ENCODE data around the gene PPP3CA. TPM values are rescaled to one million over a fixed set of nuclear protein-coding genes. Genes with fewer than 3 reads are reported as not detected.

PPP3CA gene
- total RNA-seq, 1 donor from 2014 or later, result 38.4 TPM

DNA sequence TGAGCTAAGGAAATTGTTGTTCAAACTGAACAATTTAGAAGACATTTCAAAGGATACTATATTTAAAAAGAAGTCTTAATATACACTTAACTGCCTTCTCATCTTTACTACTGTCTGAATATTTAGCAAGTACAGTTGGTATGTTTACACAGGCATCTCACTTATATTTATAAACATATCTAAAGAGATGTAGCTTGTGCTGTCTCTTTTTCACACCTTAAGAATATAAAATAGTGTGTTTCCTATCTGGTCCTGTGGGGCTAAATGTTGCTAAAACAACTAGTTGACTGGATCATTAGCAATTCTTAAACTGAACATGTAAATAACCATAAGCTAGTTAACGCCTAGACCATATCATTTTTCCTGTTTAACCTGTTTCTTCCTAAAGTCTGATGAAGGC is 336.3 kb downstream of the PPP3CA start:
- no peaks in the 10 kb centered on the region for H3K9me3 ChIP-seq (ENCODE audit: low read depth)
- no peak overlapping the region for H3K4me2 ChIP-seq
- no peaks in the 10 kb centered on the region for H3F3A ChIP-seq (ENCODE audit: low read depth)
- H3K27me3 ChIP-seq, result no peaks in the 10 kb centered on the region
- H3K9ac ChIP-seq, result no peak overlapping the region
- no peak overlapping the region for H3K27ac Mint-ChIP-seq
- no peaks in the 10 kb centered on the region for H3K9me3 Mint-ChIP-seq
- H3K4me3 ChIP-seq, result no peak overlapping the region
- no peak for TF ChIP-seq EZH2 (IDR thresholded peaks at IDR 0.05)
- TF ChIP-seq EZH2phosphoT487 (IDR thresholded peaks at IDR 0.05), result no peak
- TF ChIP-seq, protein P1, sequence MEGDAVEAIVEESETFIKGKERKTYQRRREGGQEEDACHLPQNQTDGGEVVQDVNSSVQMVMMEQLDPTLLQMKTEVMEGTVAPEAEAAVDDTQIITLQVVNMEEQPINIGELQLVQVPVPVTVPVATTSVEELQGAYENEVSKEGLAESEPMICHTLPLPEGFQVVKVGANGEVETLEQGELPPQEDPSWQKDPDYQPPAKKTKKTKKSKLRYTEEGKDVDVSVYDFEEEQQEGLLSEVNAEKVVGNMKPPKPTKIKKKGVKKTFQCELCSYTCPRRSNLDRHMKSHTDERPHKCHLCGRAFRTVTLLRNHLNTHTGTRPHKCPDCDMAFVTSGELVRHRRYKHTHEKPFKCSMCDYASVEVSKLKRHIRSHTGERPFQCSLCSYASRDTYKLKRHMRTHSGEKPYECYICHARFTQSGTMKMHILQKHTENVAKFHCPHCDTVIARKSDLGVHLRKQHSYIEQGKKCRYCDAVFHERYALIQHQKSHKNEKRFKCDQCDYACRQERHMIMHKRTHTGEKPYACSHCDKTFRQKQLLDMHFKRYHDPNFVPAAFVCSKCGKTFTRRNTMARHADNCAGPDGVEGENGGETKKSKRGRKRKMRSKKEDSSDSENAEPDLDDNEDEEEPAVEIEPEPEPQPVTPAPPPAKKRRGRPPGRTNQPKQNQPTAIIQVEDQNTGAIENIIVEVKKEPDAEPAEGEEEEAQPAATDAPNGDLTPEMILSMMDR (IDR thresholded peaks at IDR 0.05), result no peak
- no peaks in the 10 kb centered on the region for H3K27me3 Mint-ChIP-seq (ENCODE audit: insufficient read depth, low read depth)
- H3K36me3 ChIP-seq, result no peaks in the 10 kb centered on the region
- H3K27ac ChIP-seq, result no peak overlapping the region
- no peak overlapping the region for H3K4me3 Mint-ChIP-seq
- no peaks in the 10 kb centered on the region for H3K4me1 ChIP-seq
- no peaks in the 10 kb centered on the region for H3K36me3 Mint-ChIP-seq
- no peaks in the 10 kb centered on the region for H4K20me1 ChIP-seq (ENCODE audit: low read depth)
- H2AFZ ChIP-seq (replicated peaks), result no peak overlapping the region
- no peaks in the 10 kb centered on the region for H3K4me1 Mint-ChIP-seq
- no peak for DNase-seq (ENCODE audit: low spot score)
- no peaks in the 10 kb centered on the region for H3K79me2 ChIP-seq (ENCODE audit: low read depth)

DNA sequence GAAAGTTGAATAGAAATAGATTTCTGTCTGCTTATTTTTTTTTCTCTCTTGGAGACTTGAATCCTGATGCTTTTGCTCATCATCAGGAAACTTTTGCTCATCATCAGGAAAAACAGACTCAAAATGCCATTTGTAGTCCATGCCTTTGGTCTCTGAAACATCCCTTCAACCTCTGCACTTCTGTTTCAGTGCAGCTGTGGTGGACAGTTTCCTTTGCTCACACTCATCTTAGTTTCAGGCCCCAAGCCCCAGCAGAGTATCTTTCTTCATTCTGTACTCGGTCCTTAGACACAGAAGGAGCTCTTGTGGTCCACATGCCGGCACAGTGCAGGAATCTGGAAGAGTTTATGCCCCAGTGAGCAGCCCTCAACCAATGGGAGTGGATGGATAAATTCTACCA is 337.9 kb downstream of the PPP3CA start:
- H3K4me2 ChIP-seq, result no peak overlapping the region
- H3K27ac Mint-ChIP-seq, result no peak overlapping the region
- no peak for TF ChIP-seq EZH2phosphoT487 (IDR thresholded peaks at IDR 0.05)
- TF ChIP-seq, protein P1 (IDR thresholded peaks at IDR 0.05), result no peak
- TF ChIP-seq EZH2 (IDR thresholded peaks at IDR 0.05), result no peak
- no peaks in the 10 kb centered on the region for H3K27me3 ChIP-seq
- no peaks in the 10 kb centered on the region for H3F3A ChIP-seq (ENCODE audit: low read depth)
- H2AFZ ChIP-seq (replicated peaks), result peak overlapping the region; percentile 57
- H3K9me3 Mint-ChIP-seq, result peaks cover under 1% of the 10 kb centered on the region
- H3K9ac ChIP-seq, result no peak overlapping the region
- no peaks in the 10 kb centered on the region for H3K36me3 ChIP-seq
- H4K20me1 ChIP-seq (ENCODE audit: low read depth), result no peaks in the 10 kb centered on the region
- H3K4me3 ChIP-seq, result no peak overlapping the region
- no peaks in the 10 kb centered on the region for H3K4me1 ChIP-seq
- no peak for DNase-seq (ENCODE audit: low spot score)
- no peaks in the 10 kb centered on the region for H3K36me3 Mint-ChIP-seq
- H3K27ac ChIP-seq, result no peak overlapping the region
- H3K4me3 Mint-ChIP-seq, result no peak overlapping the region
- no peaks in the 10 kb centered on the region for H3K27me3 Mint-ChIP-seq (ENCODE audit: insufficient read depth, low read depth)
- no peaks in the 10 kb centered on the region for H3K4me1 Mint-ChIP-seq
- H3K79me2 ChIP-seq (ENCODE audit: low read depth), result no peaks in the 10 kb centered on the region
- no peaks in the 10 kb centered on the region for H3K9me3 ChIP-seq (ENCODE audit: low read depth)

DNA sequence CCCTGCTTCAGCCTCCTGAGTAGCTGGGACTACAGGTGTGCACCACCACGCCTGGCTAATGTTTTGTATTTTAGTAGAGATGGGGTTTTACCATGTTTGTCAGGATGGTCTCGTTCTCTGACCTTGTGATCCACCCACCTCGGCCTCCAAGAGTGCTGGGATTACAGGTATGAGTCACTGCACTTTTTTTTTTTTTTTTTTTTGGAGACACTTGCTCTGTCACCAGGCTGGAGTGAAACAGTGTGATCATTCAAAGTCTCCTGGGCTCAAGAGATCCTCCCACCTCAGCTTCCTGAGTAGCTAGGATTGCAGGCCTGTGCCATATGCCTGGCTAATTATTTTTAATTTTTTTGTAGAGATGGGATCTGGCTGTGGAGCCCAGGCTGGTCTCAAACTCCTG is 338.8 kb downstream of the PPP3CA start:
- H3K4me1 ChIP-seq, result no peaks in the 10 kb centered on the region
- no peak overlapping the region for H3K4me3 ChIP-seq
- H3K9ac ChIP-seq, result no peak overlapping the region
- no peaks in the 10 kb centered on the region for H3F3A ChIP-seq (ENCODE audit: low read depth)
- no peaks in the 10 kb centered on the region for H3K27me3 Mint-ChIP-seq (ENCODE audit: insufficient read depth, low read depth)
- no peaks in the 10 kb centered on the region for H3K4me1 Mint-ChIP-seq
- H3K79me2 ChIP-seq (ENCODE audit: low read depth), result no peaks in the 10 kb centered on the region
- H3K9me3 Mint-ChIP-seq, result peaks cover 4% of the 10 kb centered on the region
- no peaks in the 10 kb centered on the region for H3K9me3 ChIP-seq (ENCODE audit: low read depth)
- H3K27ac ChIP-seq, result no peak overlapping the region
- H3K36me3 ChIP-seq, result no peaks in the 10 kb centered on the region
- no peak overlapping the region for H3K27ac Mint-ChIP-seq
- no peak overlapping the region for H3K4me2 ChIP-seq
- no peaks in the 10 kb centered on the region for H3K36me3 Mint-ChIP-seq
- H3K4me3 Mint-ChIP-seq, result no peak overlapping the region
- H2AFZ ChIP-seq (replicated peaks), result no peak overlapping the region
- TF ChIP-seq EZH2phosphoT487 (IDR thresholded peaks at IDR 0.05), result no peak
- no peak for TF ChIP-seq EZH2 (IDR thresholded peaks at IDR 0.05)
- no peak for DNase-seq (ENCODE audit: low spot score)
- no peaks in the 10 kb centered on the region for H4K20me1 ChIP-seq (ENCODE audit: low read depth)
- no peaks in the 10 kb centered on the region for H3K27me3 ChIP-seq

DNA sequence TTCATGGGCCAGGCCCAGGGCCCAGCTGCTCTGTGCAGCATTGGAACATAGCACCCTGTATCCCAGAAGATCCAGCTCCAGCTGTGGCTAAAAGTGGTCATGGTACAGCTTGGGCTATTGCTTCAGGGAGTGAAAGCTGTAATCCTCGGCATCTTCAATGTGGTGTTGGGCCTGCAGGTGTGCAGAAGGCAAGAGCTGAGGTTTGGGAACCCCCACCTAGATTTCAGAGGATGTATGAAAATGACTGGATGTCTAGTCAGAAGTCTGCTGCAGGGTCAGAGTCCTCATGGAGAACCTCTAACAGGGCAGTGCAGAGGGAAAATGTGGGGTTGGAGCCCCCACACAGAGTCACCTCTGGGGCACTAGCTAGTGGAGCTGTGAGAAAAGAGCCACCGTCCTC is 341.7 kb downstream of the PPP3CA start:
- no peak overlapping the region for H3K9ac ChIP-seq
- H3F3A ChIP-seq (ENCODE audit: low read depth), result no peaks in the 10 kb centered on the region
- Mint-ChIP-seq H3K4me1 (no peaks in the 10 kb centered on the region), H3K4me3 (no peak overlapping the region), H3K36me3 (no peaks in the 10 kb centered on the region), H3K27me3 (ENCODE audit: insufficient read depth, low read depth) (no peaks in the 10 kb centered on the region), H3K27ac (no peak overlapping the region), H3K9me3 (peaks cover 5% of the 10 kb centered on the region)
- H3K79me2 ChIP-seq (ENCODE audit: low read depth), result no peaks in the 10 kb centered on the region
- H3K27ac ChIP-seq, result no peak overlapping the region
- H3K27me3 ChIP-seq, result no peaks in the 10 kb centered on the region
- no peak overlapping the region for H3K4me3 ChIP-seq
- H4K20me1 ChIP-seq (ENCODE audit: low read depth), result no peaks in the 10 kb centered on the region
- TF ChIP-seq, protein P1 (IDR thresholded peaks at IDR 0.05), result no peak
- TF ChIP-seq EZH2phosphoT487 (IDR thresholded peaks at IDR 0.05), result no peak
- TF ChIP-seq EZH2 (IDR thresholded peaks at IDR 0.05), result no peak
- no peak for DNase-seq (ENCODE audit: low spot score)
- H2AFZ ChIP-seq (replicated peaks), result no peak overlapping the region
- no peak overlapping the region for H3K4me2 ChIP-seq
- no peaks in the 10 kb centered on the region for H3K9me3 ChIP-seq (ENCODE audit: low read depth)
- H3K36me3 ChIP-seq, result no peaks in the 10 kb centered on the region
- no peaks in the 10 kb centered on the region for H3K4me1 ChIP-seq

Measured in neural progenitor cell (in vitro differentiated cells).